K562 (cell line): ENCODE measurements around the gene LZTS3. TPM values are rescaled to one million over a fixed set of nuclear protein-coding genes. Genes with fewer than 3 reads are reported as not detected.

Experiments
- CREBBP ChIP-seq: IDR thresholded peaks from one replicate; pipeline ENCODE4 v1.6.1; 2012; ENCODE audit warnings: low read depth, mild to moderate bottlenecking, control low read depth, inconsistent platforms, low read length
- E2F3 ChIP-seq: fragments of 250-450 bp; sonication (Bioruptor Pico); IDR thresholded peaks from 2 replicates; pipeline ENCODE4 v1.4.0; 2020; ENCODE audit warnings: mild to moderate bottlenecking
- ELF4 ChIP-seq: fragments of 450-650 bp; formaldehyde crosslinking; IDR thresholded peaks from 2 replicates; pipeline ENCODE4 v1.4.0; 2022; ENCODE audit warnings: missing genetic modification characterization
- FOS ChIP-seq: IDR thresholded peaks from 3 replicates; pipeline ENCODE4 v1.6.1; 2011; ENCODE audit not compliant: insufficient read length; ENCODE audit errors: extremely low read depth
- FOXK2 ChIP-seq, 2 experiments: fragments of 450-650 bp; IDR thresholded peaks in 1 of 2; conservative IDR thresholded peaks in 1 of 2; 2 replicates each; pipeline ENCODE4 v1.6.1; 2016; ENCODE audit warnings: low read depth in 2 of 2, mild to moderate bottlenecking in 1 of 2
- GABPA ChIP-seq: fragments of 200-800 bp; sonication (Bioruptor generic); conservative IDR thresholded peaks from 2 replicates; pipeline ENCODE4 v1.6.1; 2016; ENCODE audit warnings: low read depth, missing genetic modification characterization, missing compliant biosample characterization
- HDAC6 ChIP-seq: IDR thresholded peaks from 2 replicates; pipeline ENCODE4 v1.6.1; 2012; ENCODE audit warnings: low read depth, mild to moderate bottlenecking, control low read depth, inconsistent platforms, low read length, moderate library complexity
- IRF9 ChIP-seq: fragments of 450-650 bp; IDR thresholded peaks from 2 replicates; pipeline ENCODE4 v1.6.1; 2016; ENCODE audit warnings: missing biosample characterization, missing genetic modification characterization
- KAT8 ChIP-seq: fragments of 450-650 bp; IDR thresholded peaks from 2 replicates; pipeline ENCODE4 v1.6.1; 2016; ENCODE audit warnings: low read depth, mild to moderate bottlenecking
- NFE2 ChIP-seq: IDR thresholded peaks from 2 replicates; pipeline ENCODE4 v1.6.1; 2014; ENCODE audit warnings: antibody characterized with exemption, low read depth
- NFIC ChIP-seq: fragments of 450-650 bp; IDR thresholded peaks from 2 replicates; pipeline ENCODE4 v1.6.1; 2017; ENCODE audit warnings: mild to moderate bottlenecking, inconsistent platforms
- NR2C1 ChIP-seq, 2 experiments: fragments of 450-650 bp; IDR thresholded peaks; 2 replicates each; pipeline ENCODE4 v1.6.1; 2017; ENCODE audit warnings: mild to moderate bottlenecking in 2 of 2, antibody characterized with exemption in 1 of 2, inconsistent platforms in 1 of 2, missing compliant biosample characterization in 1 of 2, missing genetic modification characterization in 1 of 2
- PHB ChIP-seq: fragments of 250-450 bp; sonication (Bioruptor Pico); IDR thresholded peaks from 2 replicates; pipeline ENCODE4 v1.5.0; 2021
- PHF20 ChIP-seq: fragments of 450-650 bp; IDR thresholded peaks from 2 replicates; pipeline ENCODE4 v1.6.1; 2018; ENCODE audit not compliant: partially characterized antibody
- PHF21A ChIP-seq: fragments of 450-650 bp; IDR thresholded peaks from 2 replicates; pipeline ENCODE4 v1.6.1; 2017; ENCODE audit warnings: low read depth, borderline replicate concordance
- POLR2G ChIP-seq: fragments of 200-400 bp; formaldehyde crosslinking; IDR thresholded peaks from 2 replicates; pipeline ENCODE4 v1.6.1; 2017; ENCODE audit warnings: low read depth, mild to moderate bottlenecking, antibody characterized with exemption, low read length, moderate library complexity
- SIN3B ChIP-seq: fragments of 450-650 bp; IDR thresholded peaks from 2 replicates; pipeline ENCODE4 v1.6.1; 2017; ENCODE audit warnings: low read depth, mild to moderate bottlenecking, moderate library complexity
- TARDBP ChIP-seq: fragments of 450-650 bp; IDR thresholded peaks from 2 replicates; pipeline ENCODE4 v1.6.1; 2016
- THRA ChIP-seq: fragments of 450-650 bp; IDR thresholded peaks from 2 replicates; pipeline ENCODE4 v1.6.1; 2017; ENCODE audit warnings: mild to moderate bottlenecking, moderate library complexity
- TOE1 ChIP-seq, 2 experiments: fragments of 450-650 bp in 1 of 2; sonication (generic) in 1 of 2; formaldehyde crosslinking in 1 of 2; IDR thresholded peaks; 2 replicates each; pipeline versions ENCODE4 v1.7.1 to v1.8.0; 2016 to 2022; ENCODE audit warnings: borderline replicate concordance in 2 of 2, mild to moderate bottlenecking in 2 of 2, antibody characterized with exemption in 1 of 2, inconsistent platforms in 1 of 2, low read depth in 1 of 2, missing genetic modification reagents in 1 of 2, moderate library complexity in 1 of 2
- ZBED1 ChIP-seq: IDR thresholded peaks from 2 replicates; pipeline ENCODE4 v1.6.1; 2014
- ZMIZ1 ChIP-seq, 2 experiments: fragments of 150-350 bp in 1 of 2; IDR thresholded peaks; 2 replicates each; pipeline ENCODE4 v1.6.1; 2012 to 2016; ENCODE audit warnings: low read depth in 2 of 2, low read length in 2 of 2, mild to moderate bottlenecking in 1 of 2, moderate library complexity in 1 of 2
- ZNF175 ChIP-seq: fragments of 200-800 bp; sonication (Bioruptor generic); IDR thresholded peaks from 2 replicates; pipeline ENCODE4 v1.6.1; 2016; ENCODE audit warnings: low read depth, mild to moderate bottlenecking, missing genetic modification characterization, missing compliant biosample characterization
- ZNF408 ChIP-seq: fragments of 250-450 bp; sonication (Bioruptor Pico); IDR thresholded peaks from 2 replicates; pipeline ENCODE4 v1.4.0; 2020; ENCODE audit warnings: low read depth, mild to moderate bottlenecking, moderate library complexity
- polyA plus RNA-seq, 8 experiments: library from polyadenylated mRNA; depleted of rRNA in 4 of 8; stranded (reverse) in 5 of 8; unstranded in 3 of 8; fragments of >200 nt; fragmentation: Nextera tagmentation in 2 of 8; fragmentation: Illumina TruSeq in 1 of 8; extraction: Ambion mirVana in 2 of 8; extraction: Trizol in 1 of 8; gene quantifications; 2 replicates each; pipeline versions ENCODE4 v1.2.1 to v1.2.3, GENCODE V29; 2011 to 2014; ENCODE audit warnings: inconsistent platforms in 1 of 8, missing spikeins in 1 of 8
- total RNA-seq, 7 experiments: library from RNA; depleted of rRNA in 6 of 7; stranded (reverse); fragments of >200 nt in 6 of 7; fragmentation: Illumina TruSeq in 2 of 7; extraction: Trizol in 2 of 7; gene quantifications; 2 replicates each; pipeline versions ENCODE4 v1.2.1 to v1.2.3, GENCODE V29; 2011 to 2021; ENCODE audit warnings: low replicate concordance in 1 of 7

The LZTS3 gene
- total and polyA plus RNA-seq, 9 of the 15 experiments (the other 6 are each of a cell fraction or from before 2014, with no cell fraction given), result 0.07 to 2.9 (median 2.0) TPM

GRCh38 chr20:3209257-3209945, 36.1 kb upstream of the LZTS3 start, which contains the start of gene ITPA (continued):
- TF ChIP-seq THRA (no peak), GABPA (tag) (peak; percentile 94), FOXK2 (conservative IDR thresholded peaks at IDR 0.05 in 1 of 2, IDR thresholded peaks at IDR 0.05 in 1 of 2; ENCODE audit: low read depth in 2 of 2) (peak; percentile 18 to 61; a peak in 2 of 4 replicates), E2F3 (CRISPR knock-in tag) (no peak), KAT8 (no peak), ZMIZ1 (IDR thresholded peaks at IDR 0.05; ENCODE audit: low read depth in 2 of 2, low read length in 2 of 2) (no peak), PHB (CRISPR knock-in tag) (no peak), SIN3B (peak; percentile 63; the same call in 1 of the 2 replicates), CREBBP (no peak), TOE1 (IDR thresholded peaks at IDR 0.05; ENCODE audit: borderline replicate concordance) (peak; percentile 41; the same call in 1 of the 2 replicates), TOE1 (CRISPR knock-in tag; IDR thresholded peaks at IDR 0.05; ENCODE audit: borderline replicate concordance, low read depth) (no peak), NR2C1 (IDR thresholded peaks at IDR 0.05) (peak; percentile 67), NR2C1 (tag; IDR thresholded peaks at IDR 0.05) (peak; percentile 73), ELF4 (CRISPR knock-in tag) (peak; percentile 75; the same call in 1 of the 2 replicates), NFIC (peak; percentile 34; the same call in 1 of the 2 replicates), ZNF175 (CRISPR knock-in tag) (no peak), FOS (no peak), NFE2 (no peak), IRF9 (tag) (no peak), ZBED1 (no peak), PHF21A (no peak), TARDBP (no peak), ZNF408 (no peak), POLR2G (peak; percentile 86), HDAC6 (no peak), PHF20 (peak; percentile 89)
